Measurements from ENCODE around the gene NOC2L. TPM values are rescaled to one million over a fixed set of nuclear protein-coding genes. Genes with fewer than 3 reads are reported as not detected.

The NOC2L gene
- total RNA-seq, 1 donor from 2014 or later, result 42.8 TPM

DNA sequence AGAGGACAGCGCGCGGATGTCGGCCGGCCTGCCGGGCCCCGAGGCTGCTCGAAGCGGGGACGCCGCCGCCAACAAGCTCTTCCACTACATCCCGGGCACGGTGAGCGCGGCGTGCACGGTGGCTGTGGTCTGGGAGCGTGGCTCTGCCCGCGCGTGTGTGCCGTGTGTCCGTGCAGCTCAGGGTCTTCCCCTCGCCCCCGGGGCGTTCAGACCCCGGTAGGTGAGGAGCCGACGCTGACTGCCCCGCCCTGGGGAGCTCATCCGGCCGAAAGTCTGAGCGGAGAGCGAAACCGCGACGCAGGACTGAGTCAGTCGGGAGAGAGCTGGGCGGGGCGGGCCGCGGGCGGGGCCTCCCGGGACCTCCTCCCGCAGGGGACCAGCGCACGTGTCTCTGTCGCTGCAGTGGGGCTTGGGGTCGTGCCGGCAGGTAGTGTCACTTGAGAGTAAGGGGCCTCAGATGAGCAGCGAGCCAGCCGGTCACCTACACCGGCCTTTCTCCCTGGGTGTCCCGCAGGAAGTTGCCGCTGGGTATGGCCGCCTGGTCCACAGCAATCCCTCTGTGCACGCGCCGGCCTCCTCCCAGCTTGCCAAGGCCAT, 7.7 kb upstream of the NOC2L start:
- intact Hi-C loops (cut with DNase I), result no loop called here
- ATAC-seq (ENCODE audit: poor library complexity) (peak; percentile 58), DNase-seq (peak; percentile 83)

DNA sequence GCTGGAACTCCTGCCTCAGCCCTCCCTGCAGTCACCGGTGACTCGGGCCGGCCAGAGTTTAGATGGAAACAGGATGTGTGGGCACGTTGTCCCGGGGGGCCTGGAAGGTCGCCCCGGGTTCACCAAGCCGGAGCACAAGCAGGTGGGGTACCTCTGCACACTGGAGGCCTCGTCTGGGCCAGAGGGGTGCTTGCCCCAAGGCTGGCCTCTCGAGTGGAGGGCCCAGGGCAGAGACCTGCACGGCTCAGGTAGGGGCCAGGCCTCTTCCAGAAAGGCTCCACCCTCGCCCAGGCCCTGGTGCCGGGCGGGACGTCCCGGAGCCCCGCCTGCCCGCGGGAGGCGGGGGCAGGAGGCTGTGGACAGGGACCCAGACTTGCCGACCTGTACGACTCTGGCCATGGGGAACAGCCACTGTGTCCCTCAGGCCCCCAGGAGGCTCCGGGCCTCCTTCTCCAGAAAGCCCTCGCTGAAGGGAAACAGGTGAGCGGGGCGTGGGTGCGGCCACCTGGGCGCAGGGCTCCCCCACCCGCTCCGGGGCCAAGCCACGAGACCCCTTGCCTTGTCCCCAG, 7.2 kb upstream of the NOC2L start, which contains the start of gene PLEKHN1:
Gene PLEKHN1, plus strand, starts transcription at position 348 of the 569 bp plus-strand sequence. Its CDS starts 50 bp downstream, at position 398.
- intact Hi-C loops (cut with DNase I), result no loop called here
- ATAC-seq (ENCODE audit: poor library complexity), result peak; percentile 7
- DNase-seq, result no peak

- ATAC-seq (ENCODE audit: poor library complexity), result no peak
- no peak for DNase-seq
- intact Hi-C loops (cut with DNase I), result no loop called here
These were observed 6.6 kb upstream of the NOC2L start for GRCh38 chr1:965526-966134.

- ATAC-seq (ENCODE audit: poor library complexity) (no peak), DNase-seq (no peak)
- intact Hi-C loops (cut with DNase I), result no loop called here
These were observed 5.9 kb upstream of the NOC2L start for GRCh38 chr1:964691-965525.

DNA sequence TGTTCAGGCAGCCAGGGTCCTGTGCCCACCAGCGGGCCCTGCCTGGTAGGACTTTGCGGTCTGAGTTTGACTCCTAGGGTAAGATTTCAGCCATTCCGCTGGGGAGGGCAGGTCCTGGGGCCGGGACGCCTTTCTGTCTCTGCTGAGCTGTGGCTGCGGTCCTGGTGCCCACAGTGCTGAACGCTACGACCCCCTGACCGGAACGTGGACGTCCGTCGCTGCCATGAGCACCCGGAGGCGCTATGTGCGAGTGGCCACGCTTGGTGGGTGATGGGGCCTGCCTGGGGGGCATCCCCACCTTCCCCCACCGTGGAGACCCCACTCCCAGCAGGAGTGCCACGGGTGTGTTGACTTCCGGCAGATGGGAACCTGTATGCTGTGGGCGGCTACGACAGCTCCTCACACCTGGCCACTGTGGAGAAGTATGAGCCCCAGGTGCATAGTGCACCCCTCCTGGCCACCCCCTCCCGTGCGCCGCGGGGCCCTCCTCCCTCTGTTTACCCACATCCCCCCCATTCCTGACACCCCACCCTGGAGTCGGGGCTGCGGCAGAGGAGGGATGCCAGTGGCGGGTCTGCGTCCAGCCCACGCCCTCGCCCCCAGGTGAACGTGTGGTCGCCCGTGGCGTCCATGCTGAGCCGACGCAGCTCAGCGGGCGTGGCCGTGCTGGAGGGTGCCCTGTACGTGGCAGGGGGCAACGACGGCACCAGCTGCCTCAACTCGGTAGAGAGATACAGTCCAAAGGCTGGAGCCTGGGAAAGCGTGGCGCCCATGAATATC, 4.9 kb upstream of the NOC2L start:
- no peak for DNase-seq
- intact Hi-C loops (cut with DNase I), result no loop called here
- no peak for ATAC-seq (ENCODE audit: poor library complexity)

DNA sequence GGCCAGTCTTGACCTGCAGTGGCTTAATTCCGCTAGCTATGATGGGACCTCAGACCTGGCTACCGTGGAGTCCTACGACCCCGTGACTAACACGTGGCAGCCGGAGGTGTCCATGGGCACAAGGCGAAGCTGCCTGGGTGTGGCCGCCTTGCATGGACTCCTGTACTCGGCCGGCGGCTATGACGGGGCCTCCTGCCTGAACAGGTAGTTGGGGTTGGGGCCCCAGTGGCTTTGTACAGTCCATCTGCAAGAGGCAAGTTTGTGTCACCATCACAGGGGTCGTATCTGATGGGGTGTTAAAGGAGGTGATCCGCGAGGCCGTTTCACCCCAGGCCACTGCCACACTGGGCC, 4.2 kb upstream of the NOC2L start:
- intact Hi-C loops (cut with DNase I), result no loop called here
- DNase-seq (no peak), ATAC-seq (ENCODE audit: poor library complexity) (no peak)

GRCh38 chr1:962381-963300, 3.6 kb upstream of the NOC2L start:
- no peak for DNase-seq
- intact Hi-C loops (cut with DNase I), result no loop called here

DNA sequence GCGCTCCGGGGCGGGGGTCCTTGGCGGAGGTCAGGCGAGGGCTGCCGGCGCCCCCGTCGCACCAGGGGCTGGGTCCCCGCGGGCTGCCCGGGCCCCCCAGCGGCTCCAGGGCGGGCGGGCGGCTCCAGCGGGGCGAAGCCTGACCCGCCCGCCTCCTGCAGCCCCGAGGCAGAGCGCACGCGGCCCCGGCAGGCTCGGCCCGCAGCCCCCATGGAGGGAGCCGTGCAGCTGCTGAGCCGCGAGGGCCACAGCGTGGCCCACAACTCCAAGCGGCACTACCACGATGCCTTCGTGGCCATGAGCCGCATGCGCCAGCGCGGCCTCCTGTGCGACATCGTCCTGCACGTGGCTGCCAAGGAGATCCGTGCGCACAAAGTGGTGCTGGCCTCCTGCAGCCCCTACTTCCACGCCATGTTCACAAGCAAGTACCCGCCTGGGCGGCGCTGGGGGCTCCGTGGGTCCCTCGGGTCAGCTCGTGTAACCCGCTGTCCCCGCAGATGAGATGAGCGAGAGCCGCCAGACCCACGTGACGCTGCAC, 2.1 kb upstream of the NOC2L start:
- DNase-seq (no peak), ATAC-seq (ENCODE audit: poor library complexity) (no peak)
- intact Hi-C loops (cut with DNase I), result no loop called here

More at GRCh38 chr1:962381-963300, 3.6 kb upstream of the NOC2L start:
- ATAC-seq (ENCODE audit: poor library complexity), result no peak

GRCh38 chr1:960363-961131, 1.5 kb upstream of the NOC2L start, which contains the start of gene KLHL17:
KLHL17 (plus strand) TSS chr1:960584; CDS start chr1:960694, 110 bp downstream.
- ATAC-seq (ENCODE audit: poor library complexity), result peak; percentile 75
- DNase-seq, result peak; percentile 89
- intact Hi-C loops (cut with DNase I), result no loop called here

- peak; percentile 25 for ATAC-seq (ENCODE audit: poor library complexity)
- intact Hi-C loops (cut with DNase I), result no loop called here
These were observed 791 bp upstream of the NOC2L start for GRCh38 chr1:959731-960362.

GRCh38 chr1:956636-957035, 2.4 kb downstream of the NOC2L start:
- intact Hi-C loops (cut with DNase I), result no loop called here
- DNase-seq (no peak), ATAC-seq (ENCODE audit: poor library complexity) (no peak)

More at GRCh38 chr1:959731-960362, 791 bp upstream of the NOC2L start:
- DNase-seq, result no peak

DNA sequence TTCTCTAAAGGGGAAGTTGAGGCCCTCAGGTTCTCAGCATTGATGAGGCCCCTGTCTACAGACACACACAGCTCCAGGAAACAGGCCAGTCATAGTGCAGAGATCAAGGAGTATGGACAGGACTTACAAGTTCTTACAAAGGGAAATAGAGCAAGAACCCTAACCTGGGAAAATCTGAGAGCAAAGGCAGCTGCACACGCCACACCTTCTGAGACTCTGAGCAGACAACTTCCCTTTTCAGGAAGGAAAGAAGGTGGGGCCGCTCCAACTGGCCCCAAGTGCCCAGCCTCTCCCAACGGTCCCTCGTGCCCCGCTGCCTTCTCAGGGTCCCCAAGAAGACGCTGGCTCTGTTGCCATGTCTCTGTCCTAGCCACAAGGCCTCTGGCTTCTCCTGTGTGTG, 3.6 kb downstream of the NOC2L start:
- no peak for DNase-seq
- intact Hi-C loops (cut with DNase I), result no loop called here
- ATAC-seq (ENCODE audit: poor library complexity), result no peak

DNA sequence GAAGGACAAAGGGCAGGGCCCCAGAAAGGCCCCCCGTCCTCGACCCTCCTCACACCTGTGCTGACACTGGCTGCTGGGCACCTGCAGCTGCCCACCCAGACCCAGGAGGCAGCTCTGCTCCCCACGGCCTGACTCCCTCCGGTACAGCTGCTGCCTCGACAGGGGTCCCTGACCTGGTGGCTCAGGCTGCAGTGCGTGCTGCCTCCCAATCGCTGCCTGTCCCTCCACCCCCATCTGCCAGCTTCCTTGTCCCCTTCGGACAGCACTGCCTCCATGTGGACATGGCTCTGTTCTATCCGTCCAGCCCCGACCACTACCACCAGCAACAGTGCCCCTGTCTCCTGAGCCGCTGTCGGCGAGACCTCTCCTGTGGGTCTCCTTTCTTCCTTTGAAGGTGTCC, 4.1 kb downstream of the NOC2L start:
- intact Hi-C loops (cut with DNase I), result no loop called here
- ATAC-seq (ENCODE audit: poor library complexity) (no peak), DNase-seq (no peak)

- ATAC-seq (ENCODE audit: poor library complexity) (no peak), DNase-seq (no peak)
- intact Hi-C loops (cut with DNase I), result no loop called here
These were observed 5.3 kb downstream of the NOC2L start for GRCh38 chr1:953524-954320.

DNA sequence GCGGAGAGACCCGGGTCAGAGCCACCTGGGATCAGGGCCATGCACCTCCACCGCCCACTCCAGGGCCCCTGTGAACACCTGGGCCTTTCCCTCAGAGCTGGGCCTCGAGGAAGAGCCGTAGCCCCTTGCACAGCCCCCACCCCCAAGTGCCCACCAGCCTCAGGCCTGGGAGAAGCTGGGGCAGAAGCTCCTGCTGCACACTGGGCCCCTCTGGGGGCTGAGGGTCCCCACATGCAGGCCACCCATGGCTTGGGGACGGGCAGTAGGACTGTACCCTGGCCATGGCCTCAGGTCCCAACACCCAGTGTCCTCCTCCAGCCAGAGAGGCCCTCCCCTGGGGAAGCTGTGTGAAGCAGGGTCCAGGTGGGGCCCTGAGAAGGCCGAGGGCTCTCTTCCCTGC, 6.5 kb downstream of the NOC2L start:
- intact Hi-C loops (cut with DNase I), result no loop called here
- ATAC-seq (ENCODE audit: poor library complexity) (no peak), DNase-seq (no peak)

- intact Hi-C loops (cut with DNase I), result no loop called here
- ATAC-seq (ENCODE audit: poor library complexity) (no peak), DNase-seq (no peak)
These were observed 6.9 kb downstream of the NOC2L start for GRCh38 chr1:952201-952600.

All from Right ventricle myocardium superior (tissue), 1 donor.